ENCODE data around the gene LAMC1. TPM values are rescaled to one million over a fixed set of nuclear protein-coding genes. Genes with fewer than 3 reads are reported as not detected.

The LAMC1 gene
- total and polyA plus RNA-seq, 4 donors: 20.8 to 247 (median 154) TPM

DNA sequence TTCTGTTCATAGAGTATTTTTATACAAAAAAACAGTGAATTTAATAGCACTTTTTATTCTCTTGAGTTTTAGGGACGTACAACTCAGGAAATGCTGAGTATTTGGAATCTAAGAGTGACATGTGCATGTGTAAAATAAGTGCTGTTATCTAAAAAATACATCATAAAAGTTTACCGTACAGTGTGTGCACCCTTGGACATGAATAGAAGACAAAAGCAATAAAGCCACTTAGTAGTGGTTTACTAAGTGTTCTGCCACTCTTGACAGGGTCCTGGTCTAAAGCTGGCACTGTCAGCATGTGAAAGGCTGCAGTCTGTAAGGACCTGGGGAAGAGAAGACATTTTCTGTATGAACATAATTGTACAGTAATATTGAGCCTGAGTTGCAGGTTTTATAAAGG, 51.0 kb downstream of the LAMC1 start:
- H3K36me3 ChIP-seq (ENCODE audit: control insufficient read depth in 1 of 2, insufficient read depth in 2 of 2, low read length in 1 of 2): no peaks in the 10 kb centered on the region
- 5 to 7% methylated on average over 2 of the region's 2 CpGs for WGBS, 2 donors

DNA sequence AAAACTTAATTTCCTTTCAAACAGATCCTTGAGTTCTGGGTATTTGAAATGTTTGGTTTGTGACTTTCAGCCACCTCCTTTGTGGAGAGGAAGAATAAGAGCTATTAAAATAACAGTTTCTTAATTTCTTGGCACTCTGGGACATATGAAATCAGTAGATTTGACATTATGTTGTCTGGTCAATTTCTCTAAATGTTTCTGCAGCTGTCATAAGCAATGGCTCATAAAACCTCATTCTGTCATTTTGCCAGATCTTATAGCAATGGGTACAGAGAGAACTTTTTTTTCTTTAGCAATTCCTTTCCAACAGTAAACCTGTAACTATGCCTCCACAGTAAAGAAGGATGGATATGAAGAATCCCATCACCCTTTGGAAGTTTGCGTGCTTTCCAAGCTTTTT, 52.6 kb downstream of the LAMC1 start:
- WGBS, 2 donors: 3 to 12% methylated on average over 1 of the region's 1 CpG
- Histone ChIP-seq H3K9me3 (ENCODE audit: control insufficient read depth, low read length) (no peaks in the 10 kb centered on the region), H3K27me3 (ENCODE audit: control insufficient read depth in 1 of 2, insufficient read depth in 2 of 2, low read length in 1 of 2) (no peaks in the 10 kb centered on the region), H3K4me1 (ENCODE audit: control insufficient read depth in 1 of 2, insufficient read depth in 2 of 2, low read length in 2 of 2) (peaks cover 15 to 26% of the 10 kb centered on the region in 2 donors), H3K4me3 (ENCODE audit: low read length in 2 of 2) (no peak overlapping the region), H3K36me3 (ENCODE audit: control insufficient read depth in 1 of 2, insufficient read depth in 2 of 2, low read length in 1 of 2) (no peaks in the 10 kb centered on the region), H3K27ac (ENCODE audit: low read depth in 1 of 2, low read length in 2 of 2) (no peak overlapping the region)
- ATAC-seq (ENCODE audit: low FRiP score): no peak
- DNase-seq: no peak
- intact Hi-C loops (cut with DNase I): no loop called here

More for the DNA sequence above, 51.0 kb downstream of the LAMC1 start:
- Histone ChIP-seq H3K9me3 (ENCODE audit: control insufficient read depth, low read length) (no peaks in the 10 kb centered on the region), H3K4me3 (ENCODE audit: low read length in 2 of 2) (no peak overlapping the region), H3K27me3 (ENCODE audit: control insufficient read depth in 1 of 2, insufficient read depth in 2 of 2, low read length in 1 of 2) (no peaks in the 10 kb centered on the region), H3K4me1 (ENCODE audit: control insufficient read depth in 1 of 2, insufficient read depth in 2 of 2, low read length in 2 of 2) (peaks cover 13 to 30% of the 10 kb centered on the region in 2 donors), H3K27ac (ENCODE audit: low read depth in 1 of 2, low read length in 2 of 2) (no peak overlapping the region)
- no peak for DNase-seq
- intact Hi-C loops (cut with DNase I): no loop called here
- ATAC-seq (ENCODE audit: low FRiP score): no peak

GRCh38 chr1:183077097-183077496, 53.9 kb downstream of the LAMC1 start:
- Histone ChIP-seq H3K4me1 (ENCODE audit: control insufficient read depth in 1 of 2, insufficient read depth in 2 of 2, low read length in 2 of 2) (peaks cover 13 to 17% of the 10 kb centered on the region in 2 donors), H3K9me3 (ENCODE audit: control insufficient read depth, low read length) (no peaks in the 10 kb centered on the region), H3K4me3 (ENCODE audit: low read length in 2 of 2) (no peak overlapping the region), H3K27ac (ENCODE audit: low read depth in 1 of 2, low read length in 2 of 2) (no peak overlapping the region), H3K36me3 (ENCODE audit: control insufficient read depth in 1 of 2, insufficient read depth in 2 of 2, low read length in 1 of 2) (no peaks in the 10 kb centered on the region), H3K27me3 (ENCODE audit: control insufficient read depth in 1 of 2, insufficient read depth in 2 of 2, low read length in 1 of 2) (no peaks in the 10 kb centered on the region)
- DNase-seq: no peak
- WGBS, 2 donors: 23 to 54% methylated on average over 1 of the region's 1 CpG
- no peak for ATAC-seq (ENCODE audit: low FRiP score)
- intact Hi-C loops (cut with DNase I): no loop called here

GRCh38 chr1:183079712-183080388, 56.6 kb downstream of the LAMC1 start:
- H3K4me3 ChIP-seq (ENCODE audit: low read length in 2 of 2): no peak overlapping the region
- H3K27me3 ChIP-seq (ENCODE audit: control insufficient read depth in 1 of 2, insufficient read depth in 2 of 2, low read length in 1 of 2): no peaks in the 10 kb centered on the region
- H3K36me3 ChIP-seq (ENCODE audit: control insufficient read depth in 1 of 2, insufficient read depth in 2 of 2, low read length in 1 of 2): no peaks in the 10 kb centered on the region
- no peak overlapping the region for H3K27ac ChIP-seq (ENCODE audit: low read depth in 1 of 2, low read length in 2 of 2)
- no peaks in the 10 kb centered on the region for H3K9me3 ChIP-seq (ENCODE audit: control insufficient read depth, low read length)
- H3K4me1 ChIP-seq (ENCODE audit: control insufficient read depth in 1 of 2, insufficient read depth in 2 of 2, low read length in 2 of 2): peaks cover 7 to 9% of the 10 kb centered on the region in 2 donors
- DNase-seq (no peak), ATAC-seq (ENCODE audit: low FRiP score) (no peak)
- intact Hi-C loops (cut with DNase I): no loop called here
- 29 to 39% methylated on average over 8 of the region's 8 CpGs for WGBS, 2 donors

DNA sequence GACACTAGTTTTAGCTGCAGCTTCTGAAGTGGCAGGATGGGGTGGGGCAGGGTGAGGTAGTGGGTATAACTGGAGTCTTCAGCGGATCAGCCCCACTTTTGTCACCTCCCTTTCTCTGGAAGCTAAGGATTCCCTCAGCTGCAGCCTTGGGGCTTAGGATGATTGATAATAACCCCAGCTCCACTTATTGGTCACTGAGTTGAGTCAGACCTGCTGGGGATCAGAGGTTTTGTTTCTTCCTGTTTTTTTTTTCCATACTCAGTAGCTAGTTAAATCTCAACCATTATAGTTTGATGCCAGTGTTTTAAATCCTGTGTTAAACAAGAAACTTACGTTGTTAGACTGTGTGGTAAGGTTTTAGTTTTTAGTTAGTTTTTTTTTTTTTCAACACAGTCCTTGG, 57.2 kb downstream of the LAMC1 start:
- H3K36me3 ChIP-seq (ENCODE audit: control insufficient read depth in 1 of 2, insufficient read depth in 2 of 2, low read length in 1 of 2): no peaks in the 10 kb centered on the region
- DNase-seq (no peak), ATAC-seq (ENCODE audit: low FRiP score) (no peak)
- H3K4me1 ChIP-seq (ENCODE audit: control insufficient read depth in 1 of 2, insufficient read depth in 2 of 2, low read length in 2 of 2): peaks cover 7 to 9% of the 10 kb centered on the region in 2 donors
- no peaks in the 10 kb centered on the region for H3K27me3 ChIP-seq (ENCODE audit: control insufficient read depth in 1 of 2, insufficient read depth in 2 of 2, low read length in 1 of 2)
- WGBS, 2 donors: 31 to 34% methylated on average over 2 of the region's 2 CpGs
- intact Hi-C loops (cut with DNase I): no loop called here
- no peak overlapping the region for H3K27ac ChIP-seq (ENCODE audit: low read depth in 1 of 2, low read length in 2 of 2)
- H3K4me3 ChIP-seq (ENCODE audit: low read length in 2 of 2): no peak overlapping the region
- H3K9me3 ChIP-seq (ENCODE audit: control insufficient read depth, low read length): no peaks in the 10 kb centered on the region

DNA sequence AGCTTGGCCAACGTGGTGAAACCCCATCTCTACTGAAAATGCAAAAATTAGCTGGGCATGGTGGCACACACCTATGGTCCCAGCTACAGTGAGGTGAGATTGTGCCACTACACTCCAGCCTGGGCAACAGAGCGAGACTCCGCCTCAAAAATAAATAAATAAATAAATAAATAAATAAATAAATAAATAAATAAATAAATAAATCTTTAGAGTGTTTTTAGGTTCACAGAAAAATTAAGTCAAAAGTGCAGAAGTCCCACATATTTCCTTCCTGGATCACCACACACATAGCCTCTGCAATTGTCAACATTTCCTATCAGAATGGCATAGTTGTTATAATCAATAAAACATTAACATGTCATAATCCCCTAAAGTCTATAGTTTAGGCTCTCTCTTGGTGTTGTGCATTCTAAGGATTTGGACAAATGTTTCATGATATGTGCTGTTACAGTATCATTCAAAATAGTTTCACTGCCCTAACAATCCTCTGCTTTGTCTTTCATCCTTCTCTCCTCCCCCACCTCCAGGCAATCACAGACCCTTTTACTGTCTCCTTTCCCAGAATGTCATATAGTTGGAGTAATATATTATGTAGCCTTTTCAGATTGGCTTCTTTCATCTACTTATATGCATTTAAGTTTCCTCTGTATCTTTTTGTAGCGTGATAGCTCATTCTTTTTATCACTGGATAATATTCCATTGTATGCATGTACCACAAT, 58.3 kb downstream of the LAMC1 start:
- no peaks in the 10 kb centered on the region for H3K9me3 ChIP-seq (ENCODE audit: control insufficient read depth, low read length)
- intact Hi-C loops (cut with DNase I): no loop called here
- no peak for DNase-seq
- no peak overlapping the region for H3K4me3 ChIP-seq (ENCODE audit: low read length in 2 of 2)
- ATAC-seq (ENCODE audit: low FRiP score): no peak
- H3K27me3 ChIP-seq (ENCODE audit: control insufficient read depth in 1 of 2, insufficient read depth in 2 of 2, low read length in 1 of 2): no peaks in the 10 kb centered on the region
- no peaks in the 10 kb centered on the region for H3K36me3 ChIP-seq (ENCODE audit: control insufficient read depth in 1 of 2, insufficient read depth in 2 of 2, low read length in 1 of 2)
- 96 to 97% methylated on average over 4 of the region's 4 CpGs for WGBS, 2 donors
- no peak overlapping the region for H3K27ac ChIP-seq (ENCODE audit: low read depth in 1 of 2, low read length in 2 of 2)
- H3K4me1 ChIP-seq (ENCODE audit: control insufficient read depth in 1 of 2, insufficient read depth in 2 of 2, low read length in 2 of 2): peaks cover 4% of the 10 kb centered on the region in 2 donors

- no peak overlapping the region for H3K4me3 ChIP-seq (ENCODE audit: low read length in 2 of 2)
- H3K9me3 ChIP-seq (ENCODE audit: control insufficient read depth, low read length): no peaks in the 10 kb centered on the region
- 91 to 96% methylated on average over 1 of the region's 1 CpG for whole genome bisulfite sequencing, 2 donors
- peaks cover 0 to 4% of the 10 kb centered on the region in 2 donors for H3K4me1 ChIP-seq (ENCODE audit: control insufficient read depth in 1 of 2, insufficient read depth in 2 of 2, low read length in 2 of 2)
- DNase-seq: no peak
- intact Hi-C loops (cut with DNase I): no loop called here
- no peaks in the 10 kb centered on the region for H3K36me3 ChIP-seq (ENCODE audit: control insufficient read depth in 1 of 2, insufficient read depth in 2 of 2, low read length in 1 of 2)
- H3K27me3 ChIP-seq (ENCODE audit: control insufficient read depth in 1 of 2, insufficient read depth in 2 of 2, low read length in 1 of 2): no peaks in the 10 kb centered on the region
- ATAC-seq (ENCODE audit: low FRiP score): no peak
- H3K27ac ChIP-seq (ENCODE audit: low read depth in 1 of 2, low read length in 2 of 2): no peak overlapping the region
Measured at GRCh38 chr1:183082650-183083049, 59.4 kb downstream of the LAMC1 start.

DNA sequence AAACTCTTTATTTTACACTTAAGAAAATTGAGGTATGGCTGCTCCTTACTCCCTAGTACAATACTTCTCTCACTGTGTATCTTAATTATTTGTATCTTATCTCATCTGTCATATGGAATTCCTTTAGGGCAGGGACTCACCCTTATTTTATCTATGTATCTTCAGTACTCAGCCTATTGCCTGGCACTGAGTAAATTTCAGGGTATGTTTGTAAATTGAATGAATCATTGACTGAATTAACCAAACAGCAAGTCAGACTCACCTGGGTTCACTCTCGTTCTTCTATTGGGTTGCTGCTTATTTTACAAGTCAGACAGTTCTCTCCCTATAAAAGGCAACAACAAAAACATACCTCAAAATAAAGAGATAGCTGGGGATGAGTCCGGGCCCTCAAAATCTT, 63.8 kb downstream of the LAMC1 start:
- 89 to 92% methylated on average over 2 of the region's 2 CpGs for WGBS, 2 donors
- intact Hi-C loops (cut with DNase I): no loop called here
- Histone ChIP-seq H3K4me1 (ENCODE audit: control insufficient read depth in 1 of 2, insufficient read depth in 2 of 2, low read length in 2 of 2) (peaks cover 4 to 12% of the 10 kb centered on the region in 2 donors), H3K27me3 (ENCODE audit: control insufficient read depth in 1 of 2, insufficient read depth in 2 of 2, low read length in 1 of 2) (no peaks in the 10 kb centered on the region), H3K4me3 (ENCODE audit: low read length in 2 of 2) (no peak overlapping the region), H3K9me3 (ENCODE audit: control insufficient read depth, low read length) (no peaks in the 10 kb centered on the region), H3K36me3 (ENCODE audit: control insufficient read depth in 1 of 2, insufficient read depth in 2 of 2, low read length in 1 of 2) (no peaks in the 10 kb centered on the region), H3K27ac (ENCODE audit: low read depth in 1 of 2, low read length in 2 of 2) (no peak overlapping the region)
- DNase-seq: no peak
- no peak for ATAC-seq (ENCODE audit: low FRiP score)
